Astrocyte of the cerebellum (primary cell): Measurements from ENCODE around the gene LGALS8.

Source experiments
- DNase-seq: peaks from one replicate; pipeline ENCODE4 v3.0.0-alpha.2; 2011; ENCODE audit warnings: low read depth
- H3K4me3 ChIP-seq: 2 replicates; pipeline ENCODE4 v1.5.1; 2011; ENCODE audit warnings: mild to moderate bottlenecking, low read depth, low read length, moderate library complexity
- CTCF ChIP-seq: IDR thresholded peaks from 2 replicates; pipeline ENCODE4 v1.5.1; 2012; ENCODE audit warnings: low read length, low read depth, moderate library complexity, mild to moderate bottlenecking; ENCODE audit errors: missing control alignments
- in situ Hi-C: cut with HindIII; loops from 2 replicates; pipeline ENCODE4 v1.10.0; 2017; ENCODE audit warnings: low sequenced_read_pairs

The LGALS8 gene

GRCh38 chr1:236491469-236492136 is 32.2 kb upstream of the LGALS8 start:
- no peak for TF ChIP-seq CTCF
- no peak overlapping the region for H3K4me3 ChIP-seq
- no peak for DNase-seq
- in situ Hi-C loops: no loop called here

- no peak for DNase-seq
- no peak for TF ChIP-seq CTCF
- H3K4me3 ChIP-seq: no peak overlapping the region
- in situ Hi-C loops: no loop called here
These were observed 31.4 kb upstream of the LGALS8 start for GRCh38 chr1:236492378-236492777.

GRCh38 chr1:236494082-236494481 is 29.7 kb upstream of the LGALS8 start:
- H3K4me3 ChIP-seq: no peak overlapping the region
- TF ChIP-seq CTCF: no peak
- DNase-seq: no peak
- in situ Hi-C loops: no loop called here

GRCh38 chr1:236494586-236495466 is 29.0 kb upstream of the LGALS8 start:
- in situ Hi-C loops: no loop called here
- TF ChIP-seq CTCF: no peak
- no peak overlapping the region for H3K4me3 ChIP-seq
- DNase-seq: no peak

GRCh38 chr1:236495467-236496112 is 28.2 kb upstream of the LGALS8 start:
- TF ChIP-seq CTCF: no peak
- in situ Hi-C loops: no loop called here
- no peak overlapping the region for H3K4me3 ChIP-seq
- no peak for DNase-seq

- in situ Hi-C loops: no loop called here
- no peak for DNase-seq
- no peak overlapping the region for H3K4me3 ChIP-seq
- TF ChIP-seq CTCF: no peak
These were observed 25.9 kb upstream of the LGALS8 start for GRCh38 chr1:236497908-236498307.
